NCI-H1092 (cell line): ENCODE data around the gene MICALL1.
"Not testable (repeated sequence)": the region's sequence is repeated elsewhere in the genome, so short reads cannot be mapped to it uniquely, and the experiment has no call there.

Source experiments
- DNase-seq: peaks from one replicate; lab custom pipeline; 2025; lab: John Stamatoyannopoulos, UW

Gene MICALL1

DNA sequence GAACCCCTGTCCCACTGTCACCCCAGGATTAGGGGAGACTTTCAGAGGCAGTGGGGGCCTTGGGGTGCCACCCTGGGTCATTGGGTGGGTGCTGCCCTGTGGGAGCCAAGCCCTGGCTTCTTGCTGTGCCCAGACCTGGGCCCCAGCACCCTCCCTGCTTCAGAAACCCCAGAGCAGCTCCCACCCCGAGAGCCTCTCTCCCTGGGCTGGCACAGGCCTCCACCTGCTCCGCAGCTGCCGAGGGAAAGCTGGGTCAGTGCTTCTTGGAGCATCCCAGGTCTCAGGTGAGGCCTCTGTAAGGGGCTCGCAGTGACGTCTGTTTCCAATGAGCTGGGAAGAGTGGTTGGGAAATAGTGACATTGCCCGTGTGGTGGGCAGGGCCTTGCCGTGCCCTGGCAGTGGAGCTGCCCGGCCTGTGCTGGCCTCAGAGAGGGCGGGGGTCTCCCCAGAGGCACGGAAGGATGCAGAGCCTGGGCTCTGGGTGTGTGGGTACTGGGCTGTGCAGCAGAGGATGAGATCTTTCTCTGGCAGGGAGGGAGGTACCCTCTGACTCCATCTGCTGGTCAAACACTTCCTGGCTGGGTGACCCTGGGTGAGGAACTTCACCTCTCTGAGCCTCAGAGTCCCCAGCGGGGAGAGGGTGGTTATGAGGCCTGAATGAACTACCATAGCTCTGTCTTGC lies 24.3 kb downstream of the MICALL1 start:
- DNase-seq: no peak

DNA sequence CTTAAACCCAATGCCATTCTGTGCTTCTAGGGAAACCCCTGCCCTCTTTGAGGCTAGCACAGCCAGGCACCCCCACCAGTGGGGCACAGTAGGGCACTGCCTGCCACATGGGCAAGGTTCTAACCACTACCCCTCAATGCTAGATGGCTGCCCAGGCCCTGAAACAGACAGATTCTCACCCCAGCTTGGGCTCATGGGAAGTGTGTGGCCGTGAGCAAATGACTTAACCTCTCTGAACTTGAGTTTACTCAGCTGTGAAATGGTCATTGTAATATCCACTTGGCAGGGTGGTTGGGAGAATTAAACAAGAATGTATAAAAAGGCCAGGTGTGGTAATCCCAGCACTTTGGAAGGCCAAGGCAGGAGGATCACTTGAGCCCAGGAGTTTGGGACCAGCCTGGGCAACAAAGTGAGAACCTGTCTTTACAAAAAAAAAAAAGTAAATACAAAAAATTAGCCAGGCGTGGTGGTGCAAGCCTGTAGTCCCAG lies 24.9 kb downstream of the MICALL1 start:
- DNase-seq: no peak

DNA sequence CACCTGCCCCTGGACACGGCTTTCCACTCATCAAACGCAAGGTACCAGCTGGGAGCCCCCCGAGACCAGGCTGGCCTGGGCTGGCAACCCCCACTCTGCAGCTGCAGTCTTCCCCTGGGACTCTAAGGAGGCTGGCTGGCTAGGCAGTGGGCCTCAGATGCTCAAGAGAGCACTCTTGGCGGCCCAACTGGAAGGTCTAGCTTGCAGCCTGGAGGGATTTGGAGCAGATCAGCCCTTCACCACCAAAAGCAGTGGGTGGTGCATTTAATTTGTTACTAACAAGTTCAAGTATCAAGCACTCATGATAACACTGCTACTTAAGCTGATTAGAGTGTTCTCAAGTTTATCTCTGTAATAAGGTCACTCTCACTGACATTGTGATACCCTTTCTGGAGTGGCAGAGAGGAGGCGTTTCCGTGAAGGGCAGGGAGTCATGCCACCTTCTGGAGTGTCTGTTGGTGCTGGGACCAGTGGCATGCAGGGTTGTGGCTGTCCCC lies 25.8 kb downstream of the MICALL1 start:
- DNase-seq: no peak

DNA sequence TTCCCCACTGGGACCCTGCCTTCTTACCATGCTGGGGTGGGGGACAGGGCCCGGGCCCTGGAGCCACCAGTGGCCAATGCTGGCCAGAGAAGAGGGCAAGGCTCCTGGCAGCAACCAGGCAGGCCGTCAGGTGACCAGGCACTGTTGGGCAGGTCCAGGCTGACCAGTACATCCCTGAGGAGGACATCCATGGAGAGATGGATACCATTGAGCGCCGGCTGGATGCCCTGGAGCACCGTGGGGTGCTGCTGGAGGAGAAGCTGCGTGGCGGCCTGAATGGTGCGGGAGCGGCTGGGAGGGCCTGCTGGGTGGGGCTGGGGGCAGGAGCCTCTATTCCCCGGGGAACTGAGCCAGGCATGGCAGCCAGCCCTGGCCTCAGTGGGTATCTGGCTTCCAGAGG lies 26.3 kb downstream of the MICALL1 start:
- DNase-seq: no peak

DNA sequence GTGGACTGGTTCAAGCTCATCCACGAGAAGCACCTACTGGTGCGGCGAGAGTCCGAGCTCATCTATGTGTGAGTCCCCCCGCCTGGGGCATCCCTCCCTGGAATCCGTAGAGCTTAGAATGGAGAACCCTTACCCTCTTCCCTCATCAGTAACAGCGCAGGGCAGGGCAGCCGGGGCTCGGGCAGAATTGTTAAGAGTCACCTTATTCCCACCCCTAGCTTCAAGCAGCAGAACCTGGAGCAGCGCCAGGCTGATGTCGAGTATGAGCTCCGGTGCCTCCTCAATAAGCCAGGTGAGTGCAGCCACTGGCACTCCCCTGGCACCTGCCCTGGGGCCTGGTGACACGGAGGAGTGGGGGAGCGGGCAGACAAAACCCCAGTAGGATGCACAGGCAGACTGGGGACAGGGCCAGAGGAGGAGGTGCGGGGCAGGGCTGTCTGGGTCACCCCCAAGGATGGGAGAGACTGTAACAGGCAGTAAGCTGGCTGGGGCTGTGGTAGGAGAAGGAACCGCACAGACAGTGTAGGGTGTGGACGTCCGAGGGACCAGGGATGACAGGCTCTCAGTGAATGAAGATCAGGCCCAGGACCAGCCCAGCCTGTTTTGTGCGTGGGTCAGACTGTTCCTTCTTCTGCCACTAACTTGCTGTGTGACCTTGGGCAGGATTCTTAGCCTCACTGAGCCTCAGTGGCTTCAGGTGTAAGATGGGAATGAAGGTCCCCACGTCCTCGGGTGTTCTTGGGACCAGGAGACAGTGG lies 26.9 kb downstream of the MICALL1 start:
- DNase-seq: no peak

DNA sequence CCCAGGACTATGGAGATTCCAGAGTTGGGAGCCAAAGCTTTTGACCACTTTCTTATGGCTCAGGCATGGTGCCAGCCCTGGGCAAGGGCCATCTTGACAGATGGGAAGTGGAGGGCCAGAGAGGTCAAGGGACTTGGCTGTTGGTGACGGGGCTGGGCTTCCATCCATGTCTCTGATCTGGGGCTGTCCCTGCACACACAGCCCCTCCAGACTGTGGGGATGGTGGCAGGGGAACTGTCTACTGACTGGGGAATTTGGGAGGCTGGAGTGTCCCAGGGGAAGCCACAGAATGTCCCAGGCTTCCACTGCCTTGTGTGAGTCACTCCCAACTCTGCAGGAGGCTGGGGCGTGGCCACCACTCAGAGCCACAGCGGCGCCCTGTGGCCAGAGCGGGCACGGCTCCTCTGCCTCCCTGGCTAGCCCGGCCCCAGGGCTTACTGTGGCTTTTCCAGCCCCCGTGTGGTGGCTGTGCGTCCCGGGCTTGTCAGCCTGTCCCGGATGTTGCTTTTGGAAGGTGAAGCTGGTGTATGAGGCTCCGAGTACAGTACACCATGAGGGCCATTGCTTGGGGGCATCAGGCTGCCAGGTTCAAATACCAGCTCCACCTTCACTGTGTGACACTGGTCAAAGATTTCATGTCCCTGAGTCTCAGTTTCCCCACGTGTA lies 27.7 kb downstream of the MICALL1 start:
- DNase-seq: peak; percentile 47

DNA sequence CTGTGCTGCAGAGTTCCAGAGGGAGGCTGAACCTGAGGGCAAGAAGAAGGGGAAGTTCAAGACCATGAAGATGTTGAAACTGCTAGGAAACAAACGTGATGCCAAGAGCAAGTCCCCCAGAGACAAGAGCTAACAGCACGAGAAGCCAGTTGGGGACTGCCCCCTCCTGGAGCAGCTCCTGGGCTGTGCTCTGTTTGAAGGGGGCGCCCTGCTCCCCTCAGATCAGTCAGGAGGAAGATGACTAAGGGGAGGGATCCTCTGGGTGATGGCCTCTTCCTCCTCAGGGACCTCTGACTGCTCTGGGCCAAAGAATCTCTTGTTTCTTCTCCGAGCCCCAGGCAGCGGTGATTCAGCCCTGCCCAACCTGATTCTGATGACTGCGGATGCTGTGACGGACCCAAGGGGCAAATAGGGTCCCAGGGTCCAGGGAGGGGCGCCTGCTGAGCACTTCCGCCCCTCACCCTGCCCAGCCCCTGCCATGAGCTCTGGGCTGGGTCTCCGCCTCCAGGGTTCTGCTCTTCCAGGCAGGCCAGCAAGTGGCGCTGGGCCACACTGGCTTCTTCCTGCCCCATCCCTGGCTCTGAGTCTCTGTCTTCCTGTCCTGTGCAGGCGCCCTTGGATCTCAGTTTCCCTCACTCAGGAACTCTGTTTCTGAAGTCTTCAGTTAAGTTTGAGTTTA lies 34.7 kb downstream of the MICALL1 start:
- no peak for DNase-seq

DNA sequence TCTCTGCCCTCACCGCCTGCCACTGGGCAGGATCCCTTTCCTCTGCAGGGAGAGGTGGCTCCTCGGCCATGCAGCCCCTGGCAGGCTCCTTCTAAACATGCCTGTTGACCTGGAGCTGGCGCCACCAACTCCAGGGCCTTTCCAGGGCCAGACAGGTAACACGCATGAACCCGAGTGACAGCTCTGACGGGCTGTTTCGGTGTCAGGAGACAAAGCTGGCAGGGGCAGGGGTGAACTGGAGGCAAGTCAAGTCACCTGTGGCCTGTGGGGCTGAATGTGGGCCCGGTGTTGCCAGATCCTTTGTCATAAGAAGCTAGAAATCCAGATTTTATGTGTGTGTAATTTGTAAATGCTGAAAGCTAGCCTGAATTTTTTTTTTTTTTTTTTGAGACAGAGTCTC lies 36.0 kb downstream of the MICALL1 start:
- DNase-seq: no peak

DNA sequence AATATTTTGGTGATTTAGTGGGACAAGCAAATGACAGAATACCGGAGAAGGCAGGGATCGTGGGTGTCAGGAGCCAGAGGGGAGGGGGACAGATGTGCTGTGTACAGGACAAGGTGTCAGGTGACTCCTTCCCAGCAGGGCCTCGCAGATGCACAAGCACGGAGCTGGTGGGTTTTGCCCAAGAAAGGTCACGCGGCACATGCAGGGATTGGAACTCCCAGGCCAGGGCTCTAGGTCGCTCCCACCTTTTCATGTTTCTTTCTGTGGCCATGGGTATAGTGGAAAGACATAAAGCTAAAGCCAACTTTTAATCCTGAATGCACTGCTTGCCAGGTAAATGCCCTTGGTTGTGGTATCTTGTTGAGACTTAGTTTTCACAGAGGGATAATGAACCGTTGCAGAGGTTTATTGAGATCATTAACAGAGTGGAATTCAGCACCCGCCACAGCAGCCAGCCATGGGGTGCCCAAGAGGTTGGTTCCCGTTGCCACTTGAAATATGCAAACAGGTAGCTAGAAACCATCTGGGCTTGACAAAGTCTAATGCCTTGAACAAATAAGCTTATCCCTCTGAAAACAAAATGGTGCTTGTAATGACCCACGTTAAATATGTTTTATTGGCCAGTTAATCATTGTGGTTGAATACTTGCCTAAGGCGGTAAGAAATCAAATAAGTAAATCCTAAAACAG lies 37.2 kb downstream of the MICALL1 start:
- no peak for DNase-seq

DNA sequence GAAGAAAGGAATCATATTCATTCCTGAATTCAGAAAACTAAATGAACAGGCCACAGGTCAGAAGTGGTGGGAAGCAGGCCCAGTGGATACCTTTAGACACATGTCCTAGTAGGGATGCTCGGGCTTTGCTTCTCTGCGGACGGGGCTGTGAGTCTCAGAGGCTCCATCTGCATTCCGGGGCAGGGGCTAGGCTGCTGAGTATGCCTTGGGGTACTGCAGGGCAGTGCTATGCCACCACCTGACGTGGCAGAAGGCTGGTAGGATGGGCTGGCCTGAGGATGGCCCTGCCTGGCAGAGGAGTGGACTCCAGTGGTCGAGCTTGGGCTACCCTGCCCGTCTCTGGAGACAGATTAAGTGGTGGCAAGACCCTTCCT lies 37.7 kb downstream of the MICALL1 start:
- no peak for DNase-seq

DNA sequence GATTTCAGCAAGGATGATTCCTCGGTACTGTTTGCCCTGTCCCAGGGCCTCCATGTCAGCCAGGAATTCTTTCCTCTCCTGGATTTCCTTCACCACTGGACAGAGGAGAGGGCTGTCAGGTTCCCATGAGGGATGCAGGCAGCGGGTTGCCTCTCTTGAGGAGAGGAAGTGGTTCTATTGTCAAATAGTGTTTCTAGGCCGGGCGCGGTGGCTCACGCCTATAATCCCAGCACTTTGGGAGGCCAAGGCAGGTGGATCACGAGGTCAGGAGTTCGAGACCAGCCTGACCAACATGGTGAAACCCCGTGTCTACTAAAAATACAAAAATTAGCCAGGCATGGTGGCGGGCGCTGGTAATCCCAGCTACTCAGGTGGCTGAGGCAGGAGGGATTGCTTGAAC lies 38.3 kb downstream of the MICALL1 start:
- DNase-seq: not testable (repeated sequence)

DNA sequence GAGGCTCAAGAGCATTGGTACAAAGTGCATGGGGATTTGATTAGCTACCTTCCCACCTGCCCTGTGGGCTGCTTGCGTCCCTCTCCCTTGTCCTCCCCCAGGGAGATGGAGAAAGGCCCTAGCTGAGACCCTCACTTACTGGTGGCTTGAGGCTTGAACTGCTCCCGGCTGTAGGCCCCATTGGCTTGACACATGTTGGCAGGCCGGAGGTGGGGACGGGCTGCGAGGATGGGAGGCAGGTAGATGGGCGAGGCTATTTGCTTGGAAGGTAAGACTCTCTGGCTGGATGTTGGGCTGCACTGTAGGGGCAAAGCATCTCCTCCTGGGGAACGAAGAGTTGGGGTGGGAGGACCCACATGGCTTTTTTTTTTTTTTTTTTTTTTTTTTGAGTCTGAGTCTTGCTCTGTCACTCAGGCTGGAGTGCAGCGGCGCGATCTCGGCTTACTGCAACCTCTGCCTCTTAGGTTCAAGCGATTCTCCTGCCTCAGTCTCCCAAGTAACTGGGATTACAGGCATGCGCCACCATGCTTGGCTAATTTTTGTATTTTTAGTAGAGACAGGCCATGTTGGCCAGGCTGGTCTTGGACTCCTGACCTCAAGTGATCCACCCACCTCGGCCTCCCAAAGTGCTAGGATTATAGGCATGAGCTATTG lies 41.2 kb downstream of the MICALL1 start:
- DNase-seq: not testable (repeated sequence)

DNA sequence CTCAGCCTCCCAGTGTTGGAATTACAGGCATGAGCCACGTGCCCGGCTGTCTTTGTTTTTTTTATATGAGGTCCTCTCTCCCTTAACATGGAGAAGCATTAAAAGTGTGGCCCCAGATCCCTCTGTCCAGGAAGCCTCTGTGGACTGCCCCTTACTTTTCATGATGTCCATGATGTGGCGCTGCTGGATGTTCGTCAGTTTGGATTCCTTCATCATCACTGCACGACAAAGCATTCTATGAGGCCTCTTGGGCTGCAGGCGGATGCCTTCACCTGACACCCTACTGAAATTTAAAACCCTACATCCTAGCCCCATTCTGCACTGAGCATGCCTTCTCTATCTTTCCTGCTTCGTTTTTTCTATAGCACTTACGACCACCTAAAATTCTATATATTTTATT lies 45.2 kb downstream of the MICALL1 start:
- DNase-seq: no peak

DNA sequence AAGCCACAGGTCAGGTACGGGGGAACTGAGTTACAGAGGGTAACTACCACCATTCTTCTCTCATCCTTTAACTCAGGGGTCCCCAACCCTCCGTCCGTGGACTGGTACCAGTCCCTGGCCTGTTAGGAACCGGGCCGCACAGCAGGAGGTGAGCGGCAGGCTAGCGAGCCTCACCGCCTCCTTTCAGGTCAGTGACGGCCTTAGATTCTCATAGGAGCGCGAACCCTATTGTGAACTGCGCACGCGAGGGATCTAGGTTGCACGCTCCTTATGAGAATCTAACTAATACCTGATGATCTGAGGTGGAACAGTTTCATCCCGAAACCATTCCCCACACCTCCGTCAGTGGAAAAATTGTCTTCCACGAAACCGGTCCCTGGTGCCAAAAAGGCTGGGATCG lies 46.5 kb downstream of the MICALL1 start:
- DNase-seq: not testable (repeated sequence)

DNA sequence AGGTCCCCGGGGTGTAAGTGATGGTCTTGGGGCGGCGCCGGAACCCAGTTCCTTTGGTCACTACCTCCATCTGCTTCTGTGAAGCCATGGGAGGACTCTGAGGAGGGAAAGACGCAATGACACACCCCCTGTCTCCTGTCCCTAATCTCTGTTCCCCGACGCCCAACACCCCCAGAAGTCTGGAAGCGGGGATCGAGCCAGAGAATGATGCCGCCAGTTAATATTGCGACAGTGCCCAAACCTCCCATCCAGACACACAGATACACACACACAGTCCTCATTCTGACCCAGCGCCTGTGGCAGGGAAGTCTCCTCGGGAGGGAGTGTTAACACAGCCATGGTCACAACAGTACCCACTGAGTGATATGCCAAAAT lies 47.0 kb downstream of the MICALL1 start:
- no peak for DNase-seq

DNA sequence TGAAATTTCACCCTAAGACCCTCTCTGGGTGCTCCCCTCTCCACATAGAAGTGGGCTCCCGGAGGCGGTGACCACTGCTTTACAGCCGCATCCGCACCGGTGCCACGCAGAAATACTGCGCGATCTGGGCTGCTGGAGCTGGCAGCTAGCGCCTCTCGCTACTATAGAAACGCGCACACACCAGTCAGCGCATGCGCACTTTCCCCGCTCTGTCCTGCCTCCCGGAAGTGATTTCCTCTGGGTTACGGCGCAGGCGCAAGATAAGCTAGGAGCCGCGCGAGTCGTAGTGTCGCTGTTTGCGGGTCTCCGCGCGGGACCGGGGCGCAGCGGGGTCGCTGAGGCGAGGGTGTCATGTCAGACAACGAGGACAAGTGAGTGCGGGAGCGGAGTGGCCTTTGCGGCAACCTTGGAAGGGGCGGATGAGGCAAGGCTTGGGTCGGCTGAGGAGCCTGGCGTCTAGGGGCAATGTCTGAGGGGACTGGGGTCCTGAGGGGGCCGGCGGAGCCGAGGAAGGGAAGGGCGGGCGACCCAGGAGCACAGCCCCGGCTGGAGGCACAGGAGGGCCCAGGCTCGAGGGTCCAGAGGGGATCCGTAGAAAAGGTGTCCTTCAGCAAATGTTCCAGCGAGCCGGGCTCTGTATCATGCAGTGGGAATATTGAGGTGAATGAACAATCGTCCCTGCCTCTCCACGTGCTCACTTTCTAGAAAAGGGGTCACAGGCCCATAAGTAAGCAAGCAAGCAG lies 47.5 kb downstream of the MICALL1 start, which contains the start of the genes C22orf23 and POLR2F:
C22orf23 (minus strand) TSS at position 165 of the 743 bp plus-strand sequence. CDS start 452 bp downstream, outside the sequence.
POLR2F (plus strand) TSS at position 263 of the 743 bp plus-strand sequence; CDS start at position 352, 89 bp downstream.
- peak; percentile 95 for DNase-seq

DNA sequence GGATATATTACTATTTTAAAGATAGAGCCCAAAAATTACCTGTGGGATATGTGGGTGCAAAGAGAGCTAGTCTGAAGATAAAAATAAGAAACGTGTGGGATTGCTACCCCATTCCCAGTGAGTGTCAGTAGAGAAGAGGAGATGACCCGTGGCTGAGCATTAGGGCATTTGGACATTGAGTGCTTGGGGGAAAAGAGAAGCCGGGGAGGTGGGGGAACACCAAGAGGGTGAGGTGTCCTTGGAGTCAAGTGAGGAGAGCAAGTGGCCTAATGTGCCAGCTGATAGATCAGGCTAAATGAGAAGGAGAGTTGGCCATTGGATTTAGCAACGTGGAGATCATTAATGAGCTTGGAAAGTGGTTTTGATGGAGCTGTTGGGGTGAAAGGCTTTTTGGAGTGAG lies 48.6 kb downstream of the MICALL1 start:
- no peak for DNase-seq

DNA sequence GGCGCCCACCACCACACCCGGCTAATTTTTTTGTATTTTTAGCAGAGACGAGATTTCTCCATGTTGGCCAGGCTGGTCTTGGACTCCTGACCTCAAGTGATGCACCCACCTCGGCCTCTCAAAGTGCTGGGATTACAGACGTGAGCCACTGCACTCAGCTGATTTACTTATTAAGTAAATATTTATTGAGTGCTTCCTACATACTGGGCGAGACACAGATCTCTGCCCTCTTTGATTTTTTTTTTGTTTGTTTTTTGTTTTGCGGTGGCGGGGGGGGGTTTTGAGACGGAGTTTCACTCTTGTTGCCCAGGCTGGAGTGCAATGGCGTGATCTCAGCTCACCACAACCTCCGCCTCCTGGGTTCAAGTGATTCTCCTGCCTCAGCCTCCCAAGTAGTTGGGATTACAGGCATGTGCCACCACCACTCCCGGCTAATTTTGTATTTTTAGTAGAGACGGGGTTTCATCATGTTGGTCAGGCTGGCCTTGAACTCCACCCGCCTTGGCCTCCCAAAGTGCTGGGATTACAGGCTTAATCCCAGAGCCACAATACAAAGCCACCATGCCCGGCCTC lies 49.8 kb downstream of the MICALL1 start:
- DNase-seq: not testable (repeated sequence)

DNA sequence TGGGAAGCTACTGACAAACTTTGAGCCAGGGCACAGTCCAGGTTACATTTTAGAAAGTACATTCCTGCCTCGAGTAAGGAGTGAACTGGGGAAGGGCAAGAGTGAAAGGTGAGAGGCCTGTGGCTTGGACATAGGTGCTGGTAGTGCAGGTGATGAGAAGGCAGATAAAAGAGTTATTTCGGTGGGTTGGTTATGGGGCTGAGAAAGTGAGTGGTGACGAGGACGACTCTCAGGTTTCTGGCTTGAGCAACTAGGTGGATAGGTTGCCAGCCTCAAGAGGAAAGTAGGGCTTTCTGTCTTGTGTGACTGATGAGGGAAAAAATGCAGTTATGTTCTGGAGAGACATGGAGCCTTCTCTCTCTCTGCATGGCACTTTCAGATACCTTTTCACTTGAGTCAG lies 51.1 kb downstream of the MICALL1 start:
- DNase-seq: no peak
